HepG2 (cell line): ENCODE measurements around the gene MFSD11. TPM values are rescaled to one million over a fixed set of nuclear protein-coding genes. Genes with fewer than 3 reads are reported as not detected.

Experiments
- ARNT2 ChIP-seq: sonication (generic); formaldehyde crosslinking; IDR thresholded peaks from 2 replicates; pipeline ENCODE4 v1.8.0; 2022; ENCODE audit warnings: mild to moderate bottlenecking, low read depth, missing genetic modification reagents, moderate library complexity
- NBN ChIP-seq: fragments of 450-650 bp; conservative IDR thresholded peaks from 2 replicates; pipeline ENCODE4 v1.6.1; 2017
- RBAK ChIP-seq: sonication (generic); formaldehyde crosslinking; IDR thresholded peaks from 2 replicates; pipeline ENCODE4 v1.5.1; 2020; ENCODE audit warnings: mild to moderate bottlenecking, missing genetic modification reagents
- REXO4 ChIP-seq: sonication (generic); formaldehyde crosslinking; IDR thresholded peaks from 2 replicates; pipeline ENCODE4 v1.8.0; 2022; ENCODE audit warnings: missing genetic modification reagents, mild to moderate bottlenecking, borderline replicate concordance
- SP1 ChIP-seq, 2 experiments: fragments of 450-650 bp in 1 of 2; sonication (generic) in 1 of 2; formaldehyde crosslinking in 1 of 2; IDR thresholded peaks; 2 replicates each; pipeline versions ENCODE4 v1.4.0 to v1.6.1; 2016 to 2020; ENCODE audit warnings: missing genetic modification reagents in 1 of 2
- THAP11 ChIP-seq: IDR thresholded peaks from 2 replicates; pipeline ENCODE4 v1.6.1; 2016; ENCODE audit warnings: missing biosample characterization, missing genetic modification reagents
- ZNF672 ChIP-seq: sonication (generic); formaldehyde crosslinking; IDR thresholded peaks from 2 replicates; pipeline ENCODE4 v1.8.1; 2022; ENCODE audit warnings: missing genetic modification reagents
- ZNF841 ChIP-seq: sonication (generic); formaldehyde crosslinking; IDR thresholded peaks from 2 replicates; pipeline ENCODE4 v1.8.1; 2023; ENCODE audit warnings: missing genetic modification reagents, borderline replicate concordance
- polyA plus RNA-seq, 8 experiments: library from polyadenylated mRNA; depleted of rRNA in 3 of 8; stranded (reverse) in 7 of 8; unstranded in 1 of 8; fragments of >200 nt; fragmentation: Illumina TruSeq in 4 of 8; extraction: Trizol in 4 of 8; gene quantifications; 2 replicates each; pipeline versions ENCODE4 v1.2.1 to v1.2.3, GENCODE V29; 2011 to 2016; ENCODE audit warnings: low read depth in 4 of 8, missing spikeins in 1 of 8, mixed read lengths in 1 of 8; ENCODE audit not compliant: insufficient read depth in 1 of 8
- total RNA-seq, 5 experiments: library from RNA; depleted of rRNA; stranded (reverse); fragments of >200 nt; fragmentation: Illumina TruSeq; extraction: Trizol; gene quantifications; 2 replicates each; pipeline ENCODE4 v1.2.3, GENCODE V29; 2016; ENCODE audit warnings: low read depth in 1 of 5
- TF ChIP-seq, protein P1 (sequence below): sonication (generic); formaldehyde crosslinking; IDR thresholded peaks from 2 replicates; pipeline ENCODE4 v1.4.0; 2020; ENCODE audit warnings: low read depth, missing genetic modification reagents
- TF ChIP-seq, protein P2 (sequence below): sonication (generic); formaldehyde crosslinking; IDR thresholded peaks from 2 replicates; pipeline ENCODE4 v1.4.0; 2020; ENCODE audit warnings: missing genetic modification reagents, borderline replicate concordance
- TF ChIP-seq, protein P3 (sequence below): IDR thresholded peaks from 2 replicates; pipeline ENCODE4 v1.6.1; 2016; ENCODE audit warnings: low read depth, control low read depth
- TF ChIP-seq, protein P4 (sequence below): sonication (generic); formaldehyde crosslinking; IDR thresholded peaks from 2 replicates; pipeline ENCODE4 v1.5.0; 2020; ENCODE audit warnings: missing genetic modification reagents
- TF ChIP-seq, protein P5 (sequence below): sonication (generic); formaldehyde crosslinking; IDR thresholded peaks from 2 replicates; pipeline ENCODE4 v1.4.0; 2020; ENCODE audit warnings: missing genetic modification reagents

MFSD11 gene
- total and polyA plus RNA-seq, 2 of the 13 experiments (the other 11 are each of a cell fraction or from before 2014, with no cell fraction given): 26.1 to 36.3 TPM

DNA sequence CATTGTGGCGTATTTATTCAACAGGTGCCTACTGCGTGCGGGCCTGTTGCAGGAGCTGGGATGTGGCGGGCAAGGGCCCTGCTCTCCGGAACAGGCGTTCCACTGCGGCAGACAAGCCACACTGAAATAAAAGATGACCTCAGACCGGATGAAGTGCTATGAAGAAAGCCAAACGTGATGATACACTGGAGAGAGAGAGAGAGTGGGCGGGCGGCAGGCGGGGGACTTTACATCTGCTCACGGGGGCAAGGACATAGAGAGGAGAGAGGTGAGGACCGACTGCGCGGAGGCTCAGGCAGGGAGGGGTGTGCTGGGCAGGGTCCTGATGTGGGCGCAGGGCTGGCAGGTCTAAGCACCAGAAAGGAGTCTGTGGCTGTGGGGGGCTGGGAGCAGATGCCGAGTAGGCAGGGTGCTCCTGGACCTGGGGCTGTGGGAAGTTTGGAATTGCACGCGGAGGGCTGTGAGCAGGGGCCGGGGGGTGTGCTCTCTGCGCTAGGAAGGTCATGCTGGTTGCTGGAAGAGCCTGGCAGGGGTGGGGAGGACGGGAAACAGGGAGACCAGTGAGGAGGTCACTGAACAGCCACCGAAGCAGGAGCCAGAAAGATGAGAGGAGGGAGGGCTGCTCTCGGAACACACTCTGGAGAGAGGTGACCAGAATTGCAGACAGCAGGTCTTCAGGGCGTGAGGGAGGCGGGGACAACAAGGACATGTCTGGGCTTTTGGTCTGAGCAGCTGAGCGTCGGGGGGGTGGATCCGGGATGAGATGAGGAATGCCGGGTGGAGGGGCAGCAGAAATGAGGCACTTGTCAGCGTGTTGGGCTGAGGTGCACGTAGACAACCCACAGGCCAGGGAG, 37.1 kb upstream of the MFSD11 start (continued):
- TF ChIP-seq, protein P1, sequence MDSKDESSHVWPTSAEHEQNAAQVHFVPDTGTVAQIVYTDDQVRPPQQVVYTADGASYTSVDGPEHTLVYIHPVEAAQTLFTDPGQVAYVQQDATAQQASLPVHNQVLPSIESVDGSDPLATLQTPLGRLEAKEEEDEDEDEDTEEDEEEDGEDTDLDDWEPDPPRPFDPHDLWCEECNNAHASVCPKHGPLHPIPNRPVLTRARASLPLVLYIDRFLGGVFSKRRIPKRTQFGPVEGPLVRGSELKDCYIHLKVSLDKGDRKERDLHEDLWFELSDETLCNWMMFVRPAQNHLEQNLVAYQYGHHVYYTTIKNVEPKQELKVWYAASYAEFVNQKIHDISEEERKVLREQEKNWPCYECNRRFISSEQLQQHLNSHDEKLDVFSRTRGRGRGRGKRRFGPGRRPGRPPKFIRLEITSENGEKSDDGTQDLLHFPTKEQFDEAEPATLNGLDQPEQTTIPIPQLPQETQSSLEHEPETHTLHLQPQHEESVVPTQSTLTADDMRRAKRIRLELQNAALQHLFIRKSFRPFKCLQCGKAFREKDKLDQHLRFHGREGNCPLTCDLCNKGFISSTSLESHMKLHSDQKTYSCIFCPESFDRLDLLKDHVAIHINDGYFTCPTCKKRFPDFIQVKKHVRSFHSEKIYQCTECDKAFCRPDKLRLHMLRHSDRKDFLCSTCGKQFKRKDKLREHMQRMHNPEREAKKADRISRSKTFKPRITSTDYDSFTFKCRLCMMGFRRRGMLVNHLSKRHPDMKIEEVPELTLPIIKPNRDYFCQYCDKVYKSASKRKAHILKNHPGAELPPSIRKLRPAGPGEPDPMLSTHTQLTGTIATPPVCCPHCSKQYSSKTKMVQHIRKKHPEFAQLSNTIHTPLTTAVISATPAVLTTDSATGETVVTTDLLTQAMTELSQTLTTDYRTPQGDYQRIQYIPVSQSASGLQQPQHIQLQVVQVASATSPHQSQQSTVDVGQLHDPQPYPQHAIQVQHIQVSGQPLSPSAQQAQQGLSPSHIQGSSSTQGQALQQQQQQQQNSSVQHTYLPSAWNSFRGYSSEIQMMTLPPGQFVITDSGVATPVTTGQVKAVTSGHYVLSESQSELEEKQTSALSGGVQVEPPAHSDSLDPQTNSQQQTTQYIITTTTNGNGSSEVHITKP (CRISPR knock-in tag): no peak
- TF ChIP-seq, protein P2, sequence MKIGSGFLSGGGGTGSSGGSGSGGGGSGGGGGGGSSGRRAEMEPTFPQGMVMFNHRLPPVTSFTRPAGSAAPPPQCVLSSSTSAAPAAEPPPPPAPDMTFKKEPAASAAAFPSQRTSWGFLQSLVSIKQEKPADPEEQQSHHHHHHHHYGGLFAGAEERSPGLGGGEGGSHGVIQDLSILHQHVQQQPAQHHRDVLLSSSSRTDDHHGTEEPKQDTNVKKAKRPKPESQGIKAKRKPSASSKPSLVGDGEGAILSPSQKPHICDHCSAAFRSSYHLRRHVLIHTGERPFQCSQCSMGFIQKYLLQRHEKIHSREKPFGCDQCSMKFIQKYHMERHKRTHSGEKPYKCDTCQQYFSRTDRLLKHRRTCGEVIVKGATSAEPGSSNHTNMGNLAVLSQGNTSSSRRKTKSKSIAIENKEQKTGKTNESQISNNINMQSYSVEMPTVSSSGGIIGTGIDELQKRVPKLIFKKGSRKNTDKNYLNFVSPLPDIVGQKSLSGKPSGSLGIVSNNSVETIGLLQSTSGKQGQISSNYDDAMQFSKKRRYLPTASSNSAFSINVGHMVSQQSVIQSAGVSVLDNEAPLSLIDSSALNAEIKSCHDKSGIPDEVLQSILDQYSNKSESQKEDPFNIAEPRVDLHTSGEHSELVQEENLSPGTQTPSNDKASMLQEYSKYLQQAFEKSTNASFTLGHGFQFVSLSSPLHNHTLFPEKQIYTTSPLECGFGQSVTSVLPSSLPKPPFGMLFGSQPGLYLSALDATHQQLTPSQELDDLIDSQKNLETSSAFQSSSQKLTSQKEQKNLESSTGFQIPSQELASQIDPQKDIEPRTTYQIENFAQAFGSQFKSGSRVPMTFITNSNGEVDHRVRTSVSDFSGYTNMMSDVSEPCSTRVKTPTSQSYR (CRISPR knock-in tag): no peak; the same call in 1 of the 2 replicates
- no peak for TF ChIP-seq THAP11 (CRISPR knock-in tag)
- TF ChIP-seq, protein P3, sequence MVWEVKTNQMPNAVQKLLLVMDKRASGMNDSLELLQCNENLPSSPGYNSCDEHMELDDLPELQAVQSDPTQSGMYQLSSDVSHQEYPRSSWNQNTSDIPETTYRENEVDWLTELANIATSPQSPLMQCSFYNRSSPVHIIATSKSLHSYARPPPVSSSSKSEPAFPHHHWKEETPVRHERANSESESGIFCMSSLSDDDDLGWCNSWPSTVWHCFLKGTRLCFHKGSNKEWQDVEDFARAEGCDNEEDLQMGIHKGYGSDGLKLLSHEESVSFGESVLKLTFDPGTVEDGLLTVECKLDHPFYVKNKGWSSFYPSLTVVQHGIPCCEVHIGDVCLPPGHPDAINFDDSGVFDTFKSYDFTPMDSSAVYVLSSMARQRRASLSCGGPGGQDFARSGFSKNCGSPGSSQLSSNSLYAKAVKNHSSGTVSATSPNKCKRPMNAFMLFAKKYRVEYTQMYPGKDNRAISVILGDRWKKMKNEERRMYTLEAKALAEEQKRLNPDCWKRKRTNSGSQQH (CRISPR knock-in tag): 0 out of 2 replicates have a peak, but pooled peaks have one; percentile 19
- TF ChIP-seq ARNT2 (CRISPR knock-in tag): peak; percentile 87
- TF ChIP-seq, protein P4, sequence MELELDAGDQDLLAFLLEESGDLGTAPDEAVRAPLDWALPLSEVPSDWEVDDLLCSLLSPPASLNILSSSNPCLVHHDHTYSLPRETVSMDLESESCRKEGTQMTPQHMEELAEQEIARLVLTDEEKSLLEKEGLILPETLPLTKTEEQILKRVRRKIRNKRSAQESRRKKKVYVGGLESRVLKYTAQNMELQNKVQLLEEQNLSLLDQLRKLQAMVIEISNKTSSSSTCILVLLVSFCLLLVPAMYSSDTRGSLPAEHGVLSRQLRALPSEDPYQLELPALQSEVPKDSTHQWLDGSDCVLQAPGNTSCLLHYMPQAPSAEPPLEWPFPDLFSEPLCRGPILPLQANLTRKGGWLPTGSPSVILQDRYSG: no peak
- TF ChIP-seq NBN: no peak
- TF ChIP-seq RBAK (CRISPR knock-in tag): no peak
- no peak for TF ChIP-seq SP1 (IDR thresholded peaks at IDR 0.05)
- TF ChIP-seq SP1 (CRISPR knock-in tag; IDR thresholded peaks at IDR 0.05): peak; percentile 51
- no peak for TF ChIP-seq REXO4 (CRISPR knock-in tag)
- TF ChIP-seq ZNF841 (CRISPR knock-in tag): no peak
- no peak for TF ChIP-seq ZNF672 (CRISPR knock-in tag)
- TF ChIP-seq, protein P5, sequence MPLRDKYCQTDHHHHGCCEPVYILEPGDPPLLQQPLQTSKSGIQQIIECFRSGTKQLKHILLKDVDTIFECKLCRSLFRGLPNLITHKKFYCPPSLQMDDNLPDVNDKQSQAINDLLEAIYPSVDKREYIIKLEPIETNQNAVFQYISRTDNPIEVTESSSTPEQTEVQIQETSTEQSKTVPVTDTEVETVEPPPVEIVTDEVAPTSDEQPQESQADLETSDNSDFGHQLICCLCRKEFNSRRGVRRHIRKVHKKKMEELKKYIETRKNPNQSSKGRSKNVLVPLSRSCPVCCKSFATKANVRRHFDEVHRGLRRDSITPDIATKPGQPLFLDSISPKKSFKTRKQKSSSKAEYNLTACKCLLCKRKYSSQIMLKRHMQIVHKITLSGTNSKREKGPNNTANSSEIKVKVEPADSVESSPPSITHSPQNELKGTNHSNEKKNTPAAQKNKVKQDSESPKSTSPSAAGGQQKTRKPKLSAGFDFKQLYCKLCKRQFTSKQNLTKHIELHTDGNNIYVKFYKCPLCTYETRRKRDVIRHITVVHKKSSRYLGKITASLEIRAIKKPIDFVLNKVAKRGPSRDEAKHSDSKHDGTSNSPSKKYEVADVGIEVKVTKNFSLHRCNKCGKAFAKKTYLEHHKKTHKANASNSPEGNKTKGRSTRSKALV: 0 out of 2 replicates have a peak, but pooled peaks have one; percentile 68
